Lung (tissue), 12 donors: ENCODE measurements around the gene LHCGR. TPM values are rescaled to one million over a fixed set of nuclear protein-coding genes. Genes with fewer than 3 reads are reported as not detected.

Experiments used
- ATAC-seq: fragments of 200-7000 bp; cut with Tn5 transposase; one replicate; pipeline ENCODE4 v1.9.1; 2020; ENCODE audit warnings: moderate number of reproducible peaks; ENCODE audit not compliant: insufficient read depth, low FRiP score
- DNase-seq, 3 donors: peaks; one replicate each; pipeline ENCODE4 v3.0.0-alpha.2; 2013 to 2017
- H3K27ac ChIP-seq, 2 donors: one replicate each; pipeline ENCODE4 v1.5.1; 2013; ENCODE audit warnings: mild to moderate bottlenecking in 2 of 2, moderate library complexity in 2 of 2, control low read depth in 1 of 2, inconsistent platforms in 1 of 2, low read depth in 1 of 2, low read length in 1 of 2
- H3K27me3 ChIP-seq, 3 donors: one replicate each; pipeline ENCODE4 v1.5.1; 2013; ENCODE audit warnings: low read length in 2 of 3; ENCODE audit not compliant: control insufficient read depth in 3 of 3, insufficient read depth in 3 of 3
- H3K36me3 ChIP-seq, 4 donors: one replicate each; pipeline ENCODE4 v1.5.1; 2013; ENCODE audit warnings: low read length in 4 of 4, mild to moderate bottlenecking in 1 of 4, moderate library complexity in 1 of 4; ENCODE audit not compliant: control insufficient read depth in 4 of 4, insufficient read depth in 4 of 4
- H3K4me1 ChIP-seq, 5 donors: one replicate each; pipeline ENCODE4 v1.5.1; 2013; ENCODE audit warnings: low read length in 5 of 5, mild to moderate bottlenecking in 2 of 5, moderate library complexity in 1 of 5; ENCODE audit not compliant: control insufficient read depth in 5 of 5, insufficient read depth in 5 of 5
- H3K4me3 ChIP-seq: one replicate; pipeline ENCODE4 v1.5.1; 2013; ENCODE audit warnings: mild to moderate bottlenecking, control low read depth, moderate library complexity
- H3K9ac ChIP-seq, 2 donors: one replicate each; pipeline ENCODE4 v1.5.1; 2013; ENCODE audit warnings: low read length in 2 of 2, control low read depth in 1 of 2; ENCODE audit not compliant: insufficient read depth in 1 of 2
- H3K9me3 ChIP-seq, 4 donors: one replicate each; pipeline ENCODE4 v1.5.1; 2013; ENCODE audit warnings: low read length in 3 of 4, mild to moderate bottlenecking in 1 of 4, moderate library complexity in 1 of 4; ENCODE audit not compliant: control insufficient read depth in 4 of 4, insufficient read depth in 3 of 4
- CTCF ChIP-seq: IDR thresholded peaks from 2 replicates; pipeline ENCODE4 v1.5.1; 2012; ENCODE audit warnings: mild to moderate bottlenecking; ENCODE audit errors: control extremely low read depth, extremely low read depth
- WGBS, 2 donors: extraction: QIAGEN DNeasy Blood & Tissue Kit; methylation state at CpG; one replicate each; pipeline ENCODE4 v1.1.7; 2013; 5-methylcytosine and 5-hydroxymethylcytosine counted together
- polyA plus RNA-seq, 2 donors: library from polyadenylated mRNA; stranded (reverse); fragments of 200-250 nt; gene quantifications; one replicate each; pipeline ENCODE4 v1.2.1, GENCODE V29; 2013
- total RNA-seq, 2 donors: library from RNA; depleted of rRNA in 1 of 2; stranded (reverse); fragments of >200 nt in 1 of 2; gene quantifications; one replicate each; pipeline ENCODE4 v1.2.1, GENCODE V29; 2014 to 2021
- donor health status: control.
- donor health status: control.
- donor health status: Bipolar disorder and iron deficiency.
- donor health status: healthy.
- donor health status: DM: yes; HTN: yes; CAD: no.

The LHCGR gene
- total and polyA plus RNA-seq, 4 donors: 0.02 to 0.26 (median 0.09) TPM

- Histone ChIP-seq H3K36me3 (no peaks in the 10 kb centered on the region), H3K4me3 (no peak overlapping the region), H3K4me1 (peaks cover 0 to 9% (median 0%) of the 10 kb centered on the region in 5 donors), H3K27ac (no peak overlapping the region), H3K27me3 (no peaks in the 10 kb centered on the region), H3K9ac (no peak overlapping the region), H3K9me3 (no peaks in the 10 kb centered on the region)
- peak in 2 of 3 donors; percentile 54 to 59 for DNase-seq
- WGBS, 2 donors: 72 to 78% methylated on average over 7 of the region's 7 CpGs
- no peak for ATAC-seq
- TF ChIP-seq CTCF: no peak
These were observed 29.6 kb downstream of the LHCGR start for GRCh38 chr2:48725696-48726494.

- WGBS, 2 donors: 86 to 88% methylated on average over 2 of the region's 2 CpGs
- DNase-seq (no peak), ATAC-seq (no peak)
- no peaks in the 10 kb centered on the region for H3K27me3 ChIP-seq
- no peaks in the 10 kb centered on the region for H3K9me3 ChIP-seq
- no peak overlapping the region for H3K9ac ChIP-seq
- TF ChIP-seq CTCF: no peak
- H3K36me3 ChIP-seq: no peaks in the 10 kb centered on the region
- H3K4me3 ChIP-seq: no peak overlapping the region
- peaks cover 0 to 6% (median 0%) of the 10 kb centered on the region in 5 donors for H3K4me1 ChIP-seq
- no peak overlapping the region for H3K27ac ChIP-seq
These were observed 31.2 kb downstream of the LHCGR start for GRCh38 chr2:48724278-48724677.

GRCh38 chr2:48723129-48723528 lies 32.4 kb downstream of the LHCGR start:
- Histone ChIP-seq H3K4me3 (no peak overlapping the region), H3K4me1 (peaks cover 0 to 3% (median 0%) of the 10 kb centered on the region in 5 donors), H3K36me3 (no peaks in the 10 kb centered on the region), H3K27me3 (no peaks in the 10 kb centered on the region), H3K27ac (no peak overlapping the region), H3K9me3 (no peaks in the 10 kb centered on the region), H3K9ac (no peak overlapping the region)
- DNase-seq (peak in 1 of 3 donors; percentile 29), ATAC-seq (no peak)
- TF ChIP-seq CTCF: no peak
